Activated T-cell treated with anti-CD3 and anti-CD28 coated beads, Interleukin-2, amount 50 U/mL, for 4 hours (primary cell): ENCODE results near the gene DDI1. TPM values are rescaled to one million over a fixed set of nuclear protein-coding genes. Genes with fewer than 3 reads are reported as not detected.

ENCODE experiments used
- ATAC-seq, 2 donors: fragments of 200-7000 bp; cut with Tn5 transposase; one replicate each; pipeline ENCODE4 v1.10.0; 2021
- DNase-seq: peaks from one replicate; pipeline ENCODE4 v3.0.0-alpha.2; 2020
- H3K27me3 Mint-ChIP-seq: one replicate; pipeline ENCODE4 v1.8.0; 2021; ENCODE audit warnings: low read depth, mixed read lengths
- H3K36me3 Mint-ChIP-seq: one replicate; pipeline ENCODE4 v1.8.0; 2022; ENCODE audit warnings: mixed read lengths; ENCODE audit not compliant: insufficient read depth
- H3K4me1 Mint-ChIP-seq: one replicate; pipeline ENCODE4 v1.8.0; 2021; ENCODE audit warnings: low read depth, mixed read lengths
- H3K4me3 Mint-ChIP-seq: one replicate; pipeline ENCODE4 v1.8.0; 2021; ENCODE audit warnings: mild to moderate bottlenecking, moderate library complexity, mixed read lengths
- H3K9me3 Mint-ChIP-seq: one replicate; pipeline ENCODE4 v1.8.0; 2021; ENCODE audit warnings: mixed read lengths
- total RNA-seq, 3 donors: library from RNA; stranded (reverse); gene quantifications; one replicate each; pipeline ENCODE4 v1.2.1, GENCODE V29; 2021

The DDI1 gene
- total RNA-seq, 3 donors from 2014 or later, result not detected

DNA sequence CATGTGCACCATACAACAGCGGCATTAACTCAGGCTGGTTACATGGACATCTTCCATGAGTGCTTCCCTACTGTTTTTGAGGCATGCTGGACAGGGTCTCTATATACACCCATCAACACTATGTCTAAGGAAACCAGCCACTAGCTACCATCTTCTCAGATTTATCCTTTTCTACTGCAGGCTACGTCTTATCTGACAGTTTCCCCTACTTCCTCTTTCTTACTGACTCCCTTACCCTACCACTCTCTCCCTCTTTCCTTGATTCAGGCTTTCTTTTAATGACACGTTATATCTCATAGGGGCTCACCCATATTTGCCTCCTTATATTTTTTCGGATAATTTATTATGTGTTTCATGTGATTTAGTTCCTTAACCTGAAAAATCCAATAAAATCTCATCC is 41.8 kb downstream of the DDI1 start:
- Mint-ChIP-seq H3K27me3 (no peaks in the 10 kb centered on the region), H3K9me3 (no peaks in the 10 kb centered on the region), H3K4me3 (no peak overlapping the region), H3K36me3 (no peaks in the 10 kb centered on the region), H3K4me1 (no peaks in the 10 kb centered on the region)
- DNase-seq (no peak), ATAC-seq (no peak)

DNA sequence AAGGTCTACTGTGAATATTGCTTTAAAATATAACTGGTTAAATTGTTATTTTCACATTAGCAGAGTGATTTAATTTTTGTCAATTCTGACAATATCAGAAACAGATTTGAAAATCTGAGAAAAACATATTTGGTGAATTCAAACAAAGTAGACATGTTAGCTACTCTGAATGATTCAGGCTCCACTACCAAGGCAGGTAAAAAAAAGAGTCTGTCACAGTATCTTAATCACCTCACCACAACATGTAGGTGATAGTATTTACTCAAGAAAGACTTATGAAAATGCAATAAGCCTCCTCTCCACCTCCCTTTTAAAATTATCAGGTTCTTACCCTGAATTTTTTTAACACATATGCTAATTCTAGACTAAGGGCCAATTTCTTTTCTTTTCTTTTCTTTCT is 42.6 kb downstream of the DDI1 start:
- Mint-ChIP-seq H3K4me1 (no peaks in the 10 kb centered on the region), H3K4me3 (no peak overlapping the region), H3K36me3 (no peaks in the 10 kb centered on the region), H3K27me3 (no peaks in the 10 kb centered on the region), H3K9me3 (no peaks in the 10 kb centered on the region)
- no peak for ATAC-seq
- no peak for DNase-seq

DNA sequence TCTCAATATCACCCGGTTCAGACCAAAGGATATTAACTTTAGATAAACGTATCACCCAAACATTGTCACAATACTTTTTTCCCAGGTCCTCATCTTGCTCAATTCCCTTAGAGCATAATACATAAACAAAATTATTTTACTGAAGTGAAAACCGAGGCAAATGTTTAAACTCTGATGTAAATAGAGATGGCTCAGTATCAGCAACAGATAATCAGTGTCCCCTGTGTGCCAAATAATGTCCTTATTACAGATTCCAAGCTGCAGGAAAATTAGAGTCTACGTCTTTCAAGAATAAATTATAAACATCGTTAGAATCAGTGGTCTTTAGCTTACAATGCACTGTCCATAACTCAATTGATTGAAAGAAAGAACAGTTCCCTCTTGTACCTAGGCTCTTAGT is 50.2 kb downstream of the DDI1 start:
- no peaks in the 10 kb centered on the region for H3K27me3 Mint-ChIP-seq
- no peaks in the 10 kb centered on the region for H3K4me1 Mint-ChIP-seq
- H3K9me3 Mint-ChIP-seq, result no peaks in the 10 kb centered on the region
- no peaks in the 10 kb centered on the region for H3K36me3 Mint-ChIP-seq
- ATAC-seq (no peak), DNase-seq (no peak)
- no peak overlapping the region for H3K4me3 Mint-ChIP-seq

Other genes starting within 250 kb of the DDI1 start
- under 1 TPM; 0.05 to 0.16 (median 0.10) TPM for gene PDGFD, start 127.5 kb downstream of the DDI1 start, total RNA-seq